Measurements from ENCODE around the gene VPS13C. TPM values are rescaled to one million over a fixed set of nuclear protein-coding genes. Genes with fewer than 3 reads are reported as not detected.
A peak's percentile ranks its signal among the peaks of the same experiment; 100 is the strongest.

The VPS13C gene
- total RNA-seq, 1 experiment from 2014 or later, result 11.2 TPM

DNA sequence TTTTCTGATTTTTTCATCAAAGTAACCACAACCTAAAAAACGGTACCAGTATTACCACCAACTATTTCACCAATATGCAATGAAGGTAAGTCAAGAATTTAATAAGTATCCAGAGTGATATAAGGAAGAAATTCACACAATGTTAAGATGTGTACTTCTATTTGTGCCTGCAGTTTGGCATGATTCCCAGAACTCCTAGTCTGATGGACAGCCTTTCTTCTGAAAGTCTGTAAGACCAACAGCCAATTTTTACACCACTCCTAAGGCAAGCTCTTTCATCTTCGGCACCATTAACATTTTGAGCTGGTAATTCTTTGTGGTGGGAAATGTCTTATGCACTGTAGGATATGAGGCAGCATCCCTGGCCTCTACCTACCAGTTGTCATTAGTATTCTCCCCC is 108.3 kb downstream of the VPS13C start:
- DNase-seq (ENCODE audit: low read depth), result no peak

DNA sequence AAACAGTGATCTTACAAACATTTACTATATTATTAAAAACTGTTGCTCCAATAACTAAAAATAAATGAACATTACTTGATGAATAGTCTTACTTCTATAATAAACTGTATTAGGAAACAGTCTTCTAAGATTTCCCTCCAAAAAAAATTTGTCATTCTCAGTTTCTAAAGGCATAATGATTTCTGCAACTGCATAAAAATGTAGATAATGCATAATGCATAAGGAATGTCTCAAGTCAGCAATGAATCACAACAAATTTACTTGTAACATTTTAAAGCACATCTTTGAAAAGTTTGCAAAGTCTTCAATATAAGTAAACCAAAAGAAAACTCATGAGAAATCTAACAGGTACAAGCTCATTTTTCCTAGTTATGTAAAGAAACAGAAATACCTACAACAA is 113.5 kb downstream of the VPS13C start:
- no peak for DNase-seq (ENCODE audit: low read depth)

DNA sequence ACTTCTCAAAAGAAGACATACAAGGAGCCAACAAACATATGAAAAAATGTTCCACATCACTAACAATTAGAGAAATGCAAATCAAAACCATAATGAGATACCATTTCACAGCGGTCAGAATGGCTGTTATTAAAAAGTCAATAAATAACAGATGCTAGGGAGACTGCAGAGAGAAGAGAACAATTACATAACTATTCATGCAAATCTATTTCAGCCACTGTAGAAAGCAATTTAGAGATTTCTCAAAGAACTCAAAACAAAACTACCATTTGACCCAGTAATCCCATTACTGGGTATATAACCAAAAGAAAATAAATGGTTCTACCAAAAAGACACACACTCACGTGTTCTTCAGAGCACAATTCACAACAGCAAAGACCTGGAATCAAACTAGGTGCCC is 116.3 kb downstream of the VPS13C start:
- DNase-seq (ENCODE audit: low read depth), result no peak

DNA sequence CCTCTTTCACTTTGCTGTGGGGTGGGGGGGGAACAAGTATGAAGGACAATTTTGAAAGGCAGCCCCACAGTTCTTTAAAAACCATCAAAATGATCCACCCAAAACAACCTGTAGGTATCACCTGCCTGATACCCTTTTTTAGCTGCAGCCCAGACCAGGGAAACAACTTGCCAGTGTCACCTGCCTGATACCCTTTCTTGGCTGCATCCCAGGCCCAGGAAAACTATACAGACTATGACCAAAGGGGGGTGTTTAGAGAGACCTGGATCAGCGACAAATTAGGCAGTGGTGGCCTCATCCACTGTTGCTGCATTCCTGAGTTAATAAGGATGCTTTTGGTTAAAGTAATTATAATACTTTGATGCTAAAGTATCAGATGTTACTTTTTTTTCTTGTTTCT is 122.0 kb downstream of the VPS13C start:
- DNase-seq (ENCODE audit: low read depth), result no peak

DNA sequence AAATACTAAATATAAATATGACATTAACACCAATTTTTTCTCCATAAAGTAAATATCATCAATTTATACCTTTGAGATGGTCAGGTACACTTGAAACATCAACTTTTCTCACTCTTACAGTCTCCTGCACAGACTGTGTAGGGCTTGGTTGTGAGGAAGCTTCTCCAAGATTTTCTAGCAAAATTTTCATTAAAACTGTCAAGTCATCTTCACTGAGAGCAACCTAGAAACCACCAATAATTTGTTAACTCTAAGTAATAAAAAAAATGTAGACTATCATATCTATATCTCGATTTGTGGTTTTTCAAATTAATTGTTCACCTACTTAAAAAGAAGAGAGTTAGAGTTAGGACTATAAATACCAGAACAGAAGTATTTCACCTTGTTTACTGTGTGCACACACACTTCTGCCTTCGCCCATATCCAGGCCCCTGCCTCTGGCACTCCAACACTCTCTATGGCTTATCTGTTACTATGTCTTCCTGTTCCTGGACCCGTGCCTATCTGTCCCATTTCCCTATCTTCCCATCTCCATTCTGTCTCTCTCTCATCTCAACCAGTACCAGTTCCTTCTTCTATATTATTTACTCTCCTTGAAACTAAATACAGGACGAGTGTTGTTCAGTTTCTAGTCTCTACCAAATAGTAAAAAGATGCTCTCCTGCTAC is 123.6 kb downstream of the VPS13C start:
- DNase-seq (ENCODE audit: low read depth), result no peak

DNA sequence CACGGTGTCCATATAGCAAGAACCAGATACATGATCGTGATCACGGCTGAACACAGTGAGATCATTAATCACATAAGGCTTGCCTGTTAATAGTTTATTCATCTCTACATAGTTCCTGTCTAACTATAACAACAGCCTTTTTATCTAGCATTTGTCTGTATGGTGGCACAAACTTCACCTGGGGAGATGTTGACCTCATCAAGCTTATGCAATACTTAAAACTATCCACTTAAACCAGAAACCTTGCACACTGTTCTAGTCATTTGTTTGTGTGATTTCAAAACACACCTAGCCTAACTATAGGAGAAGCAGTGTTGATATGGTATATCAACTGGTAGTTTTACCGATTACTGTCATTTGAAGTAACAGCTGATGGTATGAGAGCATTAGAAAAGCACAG is 124.8 kb downstream of the VPS13C start:
- DNase-seq (ENCODE audit: low read depth), result no peak

DNA sequence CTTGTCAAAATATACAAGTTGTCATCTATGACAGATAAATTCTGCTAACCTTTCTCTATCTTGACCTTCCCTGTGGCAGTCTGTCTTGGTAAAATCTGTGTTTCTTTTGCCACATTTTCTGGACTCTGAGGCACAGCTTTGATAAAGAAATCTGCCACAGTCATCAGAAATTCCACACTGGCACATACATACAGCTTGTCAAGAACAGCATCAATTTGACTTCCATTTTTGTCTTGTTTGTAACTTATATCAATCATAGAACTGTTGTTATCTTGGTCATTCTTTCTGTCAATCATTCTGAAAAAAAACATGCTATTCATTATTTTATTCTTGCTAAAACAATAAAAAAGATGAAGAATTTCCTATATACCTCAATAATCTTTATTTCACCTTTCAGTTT is 130.8 kb downstream of the VPS13C start:
- no peak for DNase-seq (ENCODE audit: low read depth)

DNA sequence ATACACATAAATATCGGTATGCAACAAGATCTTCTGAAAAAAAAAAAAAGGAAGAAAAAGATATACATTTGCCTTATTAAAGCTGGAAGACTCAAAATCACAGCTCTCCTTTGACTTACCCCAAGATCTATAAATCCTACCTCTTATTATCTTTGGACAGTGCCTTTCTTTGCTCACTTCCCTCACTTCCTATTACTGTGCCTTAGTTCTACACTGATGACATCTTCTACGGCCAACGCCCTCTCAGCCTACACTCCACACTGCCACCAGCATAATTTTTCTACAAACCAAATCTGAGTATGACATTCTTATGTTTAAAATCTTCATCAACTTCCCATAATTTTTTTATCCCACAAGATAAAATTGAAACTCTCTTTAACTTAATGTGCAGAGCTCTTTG is 137.1 kb downstream of the VPS13C start:
- no peak for DNase-seq (ENCODE audit: low read depth)

DNA sequence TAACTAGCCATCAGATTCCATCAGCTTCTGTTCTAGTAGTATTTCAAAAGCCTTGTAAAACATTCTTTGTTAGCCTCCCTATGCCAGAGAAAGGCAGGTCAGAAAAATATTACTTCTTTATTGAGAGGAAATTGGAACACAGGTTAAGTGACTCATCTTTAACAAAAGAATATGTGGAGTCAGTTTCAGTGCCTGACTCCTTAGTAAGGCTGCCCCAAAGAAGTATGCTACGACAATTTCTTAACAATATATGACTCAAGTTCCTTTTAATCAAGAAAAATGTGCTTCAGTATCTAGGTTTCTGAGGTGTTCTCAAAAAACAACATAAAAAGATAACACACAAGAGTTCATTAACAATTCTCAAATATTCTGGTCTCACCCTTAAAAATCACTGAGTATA is 139.2 kb downstream of the VPS13C start:
- peak; percentile 14 for DNase-seq (ENCODE audit: low read depth)

DNA sequence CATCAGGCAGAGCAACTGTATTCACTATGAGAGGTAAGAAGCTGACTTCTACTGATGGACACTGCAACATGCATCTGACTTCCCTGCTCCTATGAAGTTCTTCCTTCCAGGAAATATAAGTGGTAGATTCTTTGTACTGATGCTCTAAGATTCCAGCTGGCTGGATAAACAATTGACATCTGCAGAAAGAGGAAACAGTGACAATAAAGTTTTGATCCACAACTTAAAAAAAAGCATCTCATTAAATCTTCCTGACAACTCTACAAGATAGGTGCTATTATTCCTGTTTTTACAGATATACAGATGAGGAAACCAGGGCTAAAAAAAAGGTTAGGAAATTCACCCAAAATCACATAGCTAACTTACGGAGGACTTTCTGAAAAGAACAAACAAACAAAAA is 142.8 kb downstream of the VPS13C start:
- no peak for DNase-seq (ENCODE audit: low read depth)

DNA sequence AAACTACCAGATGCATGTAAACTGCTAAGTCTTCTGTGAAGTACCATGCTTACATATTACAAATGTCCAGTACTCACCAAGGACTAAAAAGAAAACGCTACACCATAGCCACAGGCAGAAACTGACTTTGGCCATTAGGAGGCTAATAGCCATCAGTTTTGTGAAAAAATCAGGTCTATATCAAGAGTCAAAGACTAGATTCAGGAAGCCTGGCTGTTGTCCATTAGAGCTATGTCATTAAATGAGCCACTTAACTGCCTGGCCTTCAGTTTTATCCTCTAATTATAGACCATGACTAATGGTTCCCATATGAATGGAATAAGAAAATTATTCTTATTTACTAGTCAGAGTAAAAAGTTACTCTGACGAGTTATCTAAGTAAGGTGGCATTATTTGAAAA is 144.1 kb downstream of the VPS13C start:
- no peak for DNase-seq (ENCODE audit: low read depth)

DNA sequence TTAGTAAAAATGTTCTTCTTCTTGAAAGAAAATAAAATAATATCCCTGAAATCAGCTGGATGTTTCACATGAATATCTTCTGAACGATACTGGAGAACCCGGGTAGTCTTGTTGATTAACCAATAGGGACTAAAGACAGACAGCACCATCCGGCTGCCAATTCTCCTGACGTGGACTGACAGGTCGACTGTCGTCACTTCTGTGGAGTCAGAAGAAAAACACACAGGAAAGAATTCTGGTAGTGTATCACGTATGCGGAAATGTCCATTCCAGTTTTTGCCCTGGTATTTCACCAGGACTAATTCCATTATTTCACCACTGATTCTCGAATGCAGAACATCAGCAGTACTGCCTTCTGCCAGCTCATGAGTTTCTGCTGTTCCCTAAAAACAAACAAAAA is 144.6 kb downstream of the VPS13C start:
- DNase-seq (ENCODE audit: low read depth), result no peak

DNA sequence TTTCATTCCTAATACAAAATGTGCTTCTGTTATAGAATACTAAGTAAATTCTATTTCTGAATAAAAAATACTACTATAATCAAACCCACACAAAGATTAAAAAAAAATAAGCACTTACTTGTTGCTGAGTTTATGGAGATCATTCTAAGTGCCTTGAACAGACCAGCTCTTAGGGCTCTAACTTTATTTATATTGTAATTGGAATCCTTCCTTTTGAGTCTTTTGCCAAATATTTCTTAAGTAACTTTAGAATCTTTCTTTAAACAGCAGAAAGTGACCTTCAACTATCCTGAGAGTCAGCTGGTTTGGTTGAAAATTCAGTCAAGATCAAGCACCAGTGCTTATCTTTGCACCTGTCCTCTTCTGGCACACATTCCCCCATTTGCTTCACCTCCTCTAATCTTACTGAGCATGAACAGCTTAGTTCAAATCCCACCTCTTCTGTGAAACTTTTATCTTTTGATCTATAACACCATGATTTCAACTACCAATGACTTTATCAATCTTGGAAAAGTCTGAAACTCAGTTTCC is 149.3 kb downstream of the VPS13C start:
- DNase-seq (ENCODE audit: low read depth), result no peak

DNA sequence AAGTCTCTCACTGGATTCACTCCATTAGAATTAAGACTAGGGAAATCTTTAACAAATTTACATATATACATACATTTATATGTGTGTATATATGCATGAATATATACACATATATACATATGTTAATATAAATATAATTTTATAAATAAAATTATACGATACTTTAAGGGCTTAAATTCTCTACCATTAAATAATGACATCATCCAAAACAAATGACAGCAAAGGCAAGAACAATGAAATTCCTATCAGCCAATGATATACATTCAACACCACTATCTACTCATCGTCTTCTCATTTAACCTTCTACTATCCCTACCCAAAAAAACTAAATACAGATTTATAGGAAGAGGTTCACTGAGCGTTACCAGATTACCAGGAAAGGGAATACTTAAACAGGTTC is 152.0 kb downstream of the VPS13C start:
- DNase-seq (ENCODE audit: low read depth), result no peak

DNA sequence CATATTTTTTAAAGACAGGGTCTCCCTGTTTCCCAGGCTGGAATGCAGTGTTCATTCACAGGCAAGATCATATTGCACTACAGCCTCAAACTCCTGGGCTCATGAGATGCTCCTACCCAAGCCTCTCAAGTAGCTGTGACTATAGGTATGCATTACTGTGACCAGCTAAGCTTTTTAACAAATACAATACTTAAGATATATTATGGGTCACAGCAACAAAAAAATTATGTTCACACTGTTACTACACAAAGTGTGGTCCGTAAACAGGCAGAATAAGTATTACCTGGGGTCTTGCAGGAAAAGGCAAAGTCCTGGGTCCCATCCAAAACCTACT is 152.5 kb downstream of the VPS13C start:
- no peak for DNase-seq (ENCODE audit: low read depth)

DNA sequence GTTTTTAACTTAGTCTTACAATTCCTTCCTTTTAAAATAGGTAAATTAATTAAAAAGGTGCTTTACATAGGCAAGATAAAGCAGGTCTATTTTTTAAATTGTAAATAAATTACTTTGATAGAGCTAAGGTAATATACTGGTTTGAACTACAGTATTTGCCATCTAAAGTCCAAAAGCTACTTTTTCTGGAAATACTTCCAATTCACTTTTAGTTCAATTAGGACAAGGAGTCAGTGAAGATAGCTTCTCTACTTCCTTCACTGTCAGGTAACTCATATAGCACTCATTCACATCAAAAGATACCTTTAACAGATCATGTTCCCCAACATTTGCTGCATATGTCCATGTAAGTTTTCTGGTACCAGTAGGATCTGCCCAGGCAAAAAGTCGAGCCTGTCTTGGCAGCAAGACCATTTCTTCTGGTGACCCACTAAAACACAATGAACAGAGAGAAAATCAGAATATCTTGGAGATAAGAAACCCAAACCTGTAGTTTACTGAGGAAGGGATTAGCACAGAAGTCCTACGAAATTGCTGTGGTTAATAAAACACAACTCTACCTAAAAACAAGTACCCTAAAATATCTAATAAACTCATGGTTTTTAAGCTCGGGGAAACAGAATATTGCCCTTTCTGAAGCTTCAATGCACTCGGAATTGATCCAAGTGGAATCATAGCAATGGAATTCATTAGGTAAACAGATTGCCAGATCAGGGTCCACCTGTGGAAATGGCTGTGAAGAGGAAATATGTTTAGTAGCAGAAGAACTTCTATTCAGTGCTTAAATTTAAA is 153.1 kb downstream of the VPS13C start:
- peak; percentile 2 for DNase-seq (ENCODE audit: low read depth)

DNA sequence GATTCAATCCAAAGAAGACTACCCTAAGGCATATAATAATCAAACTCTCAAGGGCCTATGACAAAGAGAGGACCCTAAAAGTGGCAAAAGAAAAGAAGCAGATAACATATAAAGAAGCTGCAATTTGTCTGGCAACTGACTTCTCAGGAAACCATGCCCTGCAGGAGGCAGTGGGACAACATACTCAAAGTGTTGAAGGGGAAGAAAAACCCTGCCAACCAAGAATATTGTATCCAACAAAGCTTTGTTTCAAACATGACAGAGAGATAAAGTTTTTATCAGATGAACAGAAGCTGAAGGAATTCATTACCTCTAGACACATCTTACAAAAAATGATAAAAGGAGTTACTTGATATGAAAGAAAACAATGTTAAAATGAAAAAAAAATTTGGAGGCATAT is 167.1 kb downstream of the VPS13C start:
- no peak for DNase-seq (ENCODE audit: low read depth)

DNA sequence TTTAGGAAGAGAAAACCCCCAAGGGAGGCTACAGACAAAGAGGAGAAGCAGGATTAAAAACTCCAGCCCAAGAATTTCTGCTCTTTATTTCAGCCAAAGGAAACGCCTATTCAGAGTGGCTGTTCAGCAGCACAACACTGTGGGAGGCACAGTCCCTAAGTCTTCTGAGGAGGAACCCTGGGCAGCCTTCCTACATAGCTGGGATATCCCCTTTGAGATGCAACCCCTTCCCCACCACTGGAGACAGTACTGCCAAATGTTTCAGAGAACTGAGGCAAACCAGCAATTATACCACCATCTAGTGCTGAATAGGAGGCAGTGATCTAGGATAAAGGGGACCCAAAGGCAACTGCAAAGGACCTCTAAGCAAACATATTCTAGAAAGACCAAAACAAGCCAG is 168.1 kb downstream of the VPS13C start:
- no peak for DNase-seq (ENCODE audit: low read depth)

DNA sequence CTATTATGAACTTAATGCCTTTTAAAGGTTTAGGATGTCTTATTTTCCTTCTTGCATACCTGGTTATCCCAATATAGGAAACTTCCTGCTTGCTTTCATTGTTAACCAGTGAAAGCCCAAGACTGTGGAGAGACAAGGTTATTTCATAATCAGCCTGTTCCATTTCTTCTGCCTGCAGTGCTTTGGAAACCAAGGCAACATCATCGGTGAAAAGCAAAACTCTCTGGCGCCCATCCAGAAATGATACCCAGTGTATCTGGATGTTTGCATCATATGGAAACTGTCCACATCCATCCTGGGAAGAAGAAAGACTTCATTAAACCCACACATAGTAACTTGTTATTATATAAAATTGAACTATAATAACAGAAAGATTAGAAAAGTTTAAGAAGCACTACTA is 170.1 kb downstream of the VPS13C start:
- no peak for DNase-seq (ENCODE audit: low read depth)

DNA sequence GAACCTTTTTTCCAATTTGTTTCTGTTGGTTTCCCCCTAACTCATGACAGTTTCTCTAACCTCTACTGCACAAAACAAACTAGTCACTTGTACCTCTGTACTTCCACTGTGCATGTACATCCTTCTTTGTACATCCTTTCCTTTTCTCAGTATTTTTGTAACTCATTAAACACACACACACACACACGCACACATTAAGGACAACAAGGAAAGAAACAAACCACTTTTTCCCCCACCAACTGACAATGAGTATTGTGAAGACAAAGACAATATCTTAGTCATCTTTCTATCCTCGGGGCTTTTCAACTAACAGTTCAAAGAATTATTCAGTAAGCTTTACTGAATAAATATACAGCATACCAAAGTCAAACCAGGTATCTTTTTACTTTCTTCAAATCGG is 170.5 kb downstream of the VPS13C start:
- no peak for DNase-seq (ENCODE audit: low read depth)

DNA sequence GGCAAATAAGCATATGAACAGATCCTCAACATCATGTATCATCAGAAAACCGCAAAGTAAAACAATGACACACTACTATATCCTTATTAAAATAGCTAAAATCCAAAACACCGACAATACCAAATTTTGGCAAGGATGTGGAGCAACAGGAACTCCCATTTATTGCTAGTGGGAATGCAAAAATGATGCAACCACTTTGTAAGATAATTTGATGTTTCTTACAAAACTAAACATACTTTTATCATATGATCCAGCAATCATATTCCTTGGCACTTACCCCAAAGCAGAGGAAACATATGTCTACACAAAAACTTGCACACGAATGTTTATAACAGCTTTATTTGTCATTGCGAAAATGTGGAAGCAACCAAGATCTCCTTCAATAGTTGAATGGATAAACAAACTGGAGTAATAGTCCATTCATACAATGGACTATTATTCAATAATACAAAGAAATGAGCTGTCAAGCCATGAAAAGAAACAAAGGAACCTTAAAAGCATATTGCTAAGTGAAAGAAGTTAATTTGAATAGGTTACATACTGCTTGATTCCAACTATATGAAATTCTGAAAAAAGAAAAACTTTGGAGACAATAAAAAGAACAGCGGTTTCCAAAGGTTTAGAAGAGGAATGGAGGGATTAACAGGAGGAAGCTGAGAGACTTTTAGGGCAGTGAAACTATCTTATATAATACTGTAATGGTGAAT is 172.0 kb downstream of the VPS13C start:
- no peak for DNase-seq (ENCODE audit: low read depth)

DNA sequence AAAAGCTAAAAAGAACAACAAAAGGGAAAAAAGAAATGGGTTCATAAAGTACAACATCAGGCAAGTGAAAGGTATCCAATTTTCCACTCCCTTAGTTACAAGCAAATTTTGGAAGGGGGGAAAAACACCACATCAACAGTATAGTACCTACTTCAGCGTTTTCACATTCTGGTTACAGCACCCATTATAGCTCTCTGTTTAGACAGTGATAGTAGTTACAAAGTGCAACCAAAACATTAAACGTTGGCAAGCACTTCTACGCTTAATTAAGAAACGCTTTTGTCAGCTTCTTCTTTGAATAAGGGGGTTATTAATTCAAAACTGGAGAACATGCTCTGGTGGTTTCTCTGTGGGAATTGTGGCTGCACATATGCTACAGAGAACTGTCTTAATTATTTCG is 180.2 kb downstream of the VPS13C start:
- DNase-seq (ENCODE audit: low read depth), result no peak

DNA sequence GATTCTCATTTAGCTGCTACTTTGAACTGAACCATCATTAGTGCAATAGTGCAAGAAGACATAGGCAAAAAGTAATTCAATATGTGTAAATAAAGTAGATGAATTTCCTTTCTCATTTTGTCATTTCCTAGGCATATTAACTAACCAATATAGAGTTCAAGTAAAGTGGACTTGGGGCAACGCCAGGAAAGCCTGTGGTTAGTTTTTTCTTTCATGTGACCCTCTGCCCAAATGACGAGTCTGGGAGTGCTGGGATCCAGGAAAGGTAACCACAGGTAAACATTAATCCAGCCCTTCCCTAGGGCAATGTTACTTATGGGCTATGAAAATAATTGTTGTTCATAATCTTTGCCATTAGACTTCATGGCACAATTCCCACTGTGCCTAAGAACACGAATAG is 181.0 kb downstream of the VPS13C start:
- DNase-seq (ENCODE audit: low read depth), result peak; percentile 1
